Gastrocnemius medialis (tissue), 4 donors: ENCODE measurements around the gene TUT4. TPM values are rescaled to one million over a fixed set of nuclear protein-coding genes. Genes with fewer than 3 reads are reported as not detected.
"Not testable (repeated sequence)": the region's sequence is repeated elsewhere in the genome, so short reads cannot be mapped to it uniquely, and the experiment has no call there.

Experiments
- ATAC-seq, 2 donors: fragments of 150-250 bp; one replicate each; pipeline ENCODE4 v1.9.1; 2016
- DNase-seq, 2 donors: peaks; one replicate each; pipeline ENCODE4 v3.0.0-alpha.2; 2019
- H3K27ac ChIP-seq, 4 donors: fragments of 200-600 bp; sonication (generic); 1 replicate in 1 of 4; 2 replicates in 3 of 4; pipeline ENCODE4 v1.5.1; 2016 to 2018; ENCODE audit warnings: mild to moderate bottlenecking in 2 of 4, moderate library complexity in 1 of 4
- H3K27me3 ChIP-seq, 3 donors: fragments of 200-600 bp; sonication (generic) in 2 of 3; 1 replicate in 1 of 3; 2 replicates in 2 of 3; pipeline versions ENCODE4 v1.5.1 to v1.6.0; 2016 to 2019; ENCODE audit warnings: mild to moderate bottlenecking in 1 of 3, moderate library complexity in 1 of 3
- H3K36me3 ChIP-seq, 2 donors: fragments of 200-600 bp; sonication (generic) in 1 of 2; one replicate each; pipeline ENCODE4 v1.5.1; 2017 to 2018
- H3K4me1 ChIP-seq, 2 donors: fragments of 200-600 bp; sonication (generic) in 1 of 2; one replicate each; pipeline ENCODE4 v1.5.1; 2016 to 2017; ENCODE audit warnings: mild to moderate bottlenecking in 2 of 2
- H3K4me3 ChIP-seq, 4 donors: fragments of 200-600 bp; sonication (generic) in 3 of 4; 1 replicate in 1 of 4; 2 replicates in 3 of 4; pipeline ENCODE4 v1.5.1; 2016 to 2019; ENCODE audit warnings: mild to moderate bottlenecking in 2 of 4
- H3K9me3 ChIP-seq, 3 donors: fragments of 200-600 bp; sonication (generic) in 2 of 3; 1 replicate in 1 of 3; 2 replicates in 2 of 3; pipeline ENCODE4 v1.5.1; 2016 to 2019
- CTCF ChIP-seq, 5 experiments: fragments of 450-650 bp in 3 of 5; fragments of 200-600 bp in 2 of 5; sonication (generic) in 2 of 5; IDR thresholded peaks in 4 of 5; conservative IDR thresholded peaks in 1 of 5; 1 replicate in 4 of 5; 2 replicates in 1 of 5; pipeline ENCODE4 v1.5.1; 2016 to 2019; ENCODE audit warnings: antibody characterized with exemption in 5 of 5, mild to moderate bottlenecking in 3 of 5, moderate library complexity in 3 of 5
- POLR2A ChIP-seq, 2 donors: fragments of 450-650 bp; IDR thresholded peaks; one replicate each; pipeline ENCODE4 v1.6.1; 2017; ENCODE audit warnings: antibody characterized with exemption in 2 of 2, mild to moderate bottlenecking in 2 of 2, moderate library complexity in 2 of 2
- in situ Hi-C, 4 donors: fragments of 200-750 bp; cut with MboI; loops; one replicate each; pipeline versions ENCODE4 v1.15.0 to v1.8.0; 2017; ENCODE audit warnings: low sequenced_read_pairs in 4 of 4
- intact Hi-C: fragments of 100-400 bp; cut with DNase I; formaldehyde crosslinking; loops from one replicate; pipeline ENCODE4 v1.15.1; 2023; ENCODE audit warnings: low total_unique reads
- total RNA-seq, 4 donors: library from RNA; depleted of rRNA; stranded (reverse); fragments of >200 nt; gene quantifications; one replicate each; pipeline versions ENCODE4 v1.1.0 to v1.2.3, GENCODE V29; 2016

Gene TUT4
- total RNA-seq, 4 donors from 2014 or later, result 51.7 to 152 (median 67.5) TPM

DNA sequence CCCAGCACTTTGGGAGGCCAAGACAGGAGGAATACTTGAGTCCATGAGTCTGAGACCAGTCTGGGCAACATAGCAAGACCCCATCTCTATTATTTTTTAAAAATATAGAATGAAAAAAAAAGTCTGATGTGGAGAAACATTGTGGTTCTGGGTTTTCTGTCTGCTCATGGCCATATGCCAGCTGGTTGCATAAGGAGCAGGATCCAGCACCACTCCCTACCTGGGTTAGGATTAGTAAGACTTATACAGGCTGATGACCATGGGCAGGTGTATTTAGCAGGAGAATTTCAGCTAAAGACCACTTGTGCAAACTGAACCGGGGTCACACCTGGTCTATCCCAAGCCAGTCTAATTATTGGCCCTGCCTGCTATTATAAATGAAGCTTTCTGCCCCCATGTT, 32.6 kb upstream of the TUT4 start:
- H3K27me3 ChIP-seq, result no peaks in the 10 kb centered on the region
- H3K36me3 ChIP-seq, result no peaks in the 10 kb centered on the region
- H3K4me3 ChIP-seq, result no peak overlapping the region
- no peak overlapping the region for H3K27ac ChIP-seq
- TF ChIP-seq POLR2A (IDR thresholded peaks at IDR 0.05), result no peak
- no peak for TF ChIP-seq CTCF (IDR thresholded peaks at IDR 0.05 in 4 of 5, conservative IDR thresholded peaks at IDR 0.05 in 1 of 5)
- no peaks in the 10 kb centered on the region for H3K4me1 ChIP-seq
- DNase-seq (no peak), ATAC-seq (no peak)
- intact Hi-C loops (no loop called here), in situ Hi-C loops (no loop called here)
- no peaks in the 10 kb centered on the region for H3K9me3 ChIP-seq

DNA sequence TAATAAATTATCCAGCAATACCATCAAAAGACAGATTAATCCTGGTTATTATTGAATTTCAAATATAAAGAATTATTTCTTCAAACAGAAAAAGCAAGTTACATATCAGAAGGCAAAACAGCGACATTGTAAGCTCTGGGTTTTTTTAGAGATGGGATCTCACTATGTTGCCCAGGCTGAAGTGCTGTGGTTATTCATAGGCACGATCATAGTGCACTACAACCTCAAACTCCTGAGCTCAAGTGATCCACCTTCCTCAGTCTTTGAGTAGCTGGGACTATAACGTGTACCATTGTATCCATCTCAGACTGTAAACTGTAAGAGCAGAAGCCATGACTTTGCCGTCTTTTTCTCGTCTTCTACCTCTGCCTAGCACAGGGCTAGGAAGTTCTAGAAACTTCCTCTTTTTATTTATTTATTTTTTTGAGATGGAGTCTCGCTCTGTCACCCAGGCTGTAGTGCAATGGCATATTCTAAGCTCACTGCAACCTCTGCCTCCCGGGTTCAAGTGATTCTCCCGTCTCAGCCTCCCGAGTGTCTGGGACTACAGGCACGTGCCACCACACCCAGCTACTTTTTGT, 29.3 kb upstream of the TUT4 start:
- DNase-seq, result no peak
- Histone ChIP-seq H3K4me1 (no peaks in the 10 kb centered on the region), H3K36me3 (no peaks in the 10 kb centered on the region), H3K27ac (no peak overlapping the region), H3K27me3 (no peaks in the 10 kb centered on the region), H3K4me3 (no peak overlapping the region), H3K9me3 (no peaks in the 10 kb centered on the region)
- no peak for TF ChIP-seq CTCF (IDR thresholded peaks at IDR 0.05 in 4 of 5, conservative IDR thresholded peaks at IDR 0.05 in 1 of 5)
- TF ChIP-seq POLR2A (IDR thresholded peaks at IDR 0.05), result no peak
- intact Hi-C loops (no loop called here), in situ Hi-C loops (no loop called here)
- ATAC-seq, result no peak

DNA sequence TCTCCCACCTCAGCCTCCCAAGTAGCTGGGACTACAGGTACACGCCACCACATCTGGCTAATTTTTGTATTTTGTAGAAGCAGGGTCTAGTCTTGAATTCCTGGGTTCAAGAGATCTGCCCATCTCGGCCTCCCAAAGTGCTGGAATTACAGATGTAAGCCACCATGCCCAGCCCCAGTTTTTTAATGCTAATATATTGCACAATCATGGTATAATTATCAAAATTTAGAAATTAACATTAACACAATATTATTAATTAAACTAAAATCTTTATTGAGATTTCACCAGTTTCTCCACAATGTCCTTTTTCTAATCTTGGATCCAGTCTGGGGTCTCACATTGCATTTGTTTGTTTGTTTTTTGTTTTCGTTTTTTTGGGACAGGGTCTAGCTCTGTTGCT, 27.4 kb upstream of the TUT4 start:
- no peak overlapping the region for H3K27ac ChIP-seq
- in situ Hi-C loops, result no loop called here
- no peaks in the 10 kb centered on the region for H3K4me1 ChIP-seq
- H3K27me3 ChIP-seq, result no peaks in the 10 kb centered on the region
- H3K4me3 ChIP-seq, result no peak overlapping the region
- DNase-seq, result no peak
- no peaks in the 10 kb centered on the region for H3K9me3 ChIP-seq
- TF ChIP-seq CTCF (IDR thresholded peaks at IDR 0.05 in 4 of 5, conservative IDR thresholded peaks at IDR 0.05 in 1 of 5), result no peak
- no peak for TF ChIP-seq POLR2A (IDR thresholded peaks at IDR 0.05)
- H3K36me3 ChIP-seq, result no peaks in the 10 kb centered on the region
- ATAC-seq, result no peak
- intact Hi-C loops, result no loop called here

DNA sequence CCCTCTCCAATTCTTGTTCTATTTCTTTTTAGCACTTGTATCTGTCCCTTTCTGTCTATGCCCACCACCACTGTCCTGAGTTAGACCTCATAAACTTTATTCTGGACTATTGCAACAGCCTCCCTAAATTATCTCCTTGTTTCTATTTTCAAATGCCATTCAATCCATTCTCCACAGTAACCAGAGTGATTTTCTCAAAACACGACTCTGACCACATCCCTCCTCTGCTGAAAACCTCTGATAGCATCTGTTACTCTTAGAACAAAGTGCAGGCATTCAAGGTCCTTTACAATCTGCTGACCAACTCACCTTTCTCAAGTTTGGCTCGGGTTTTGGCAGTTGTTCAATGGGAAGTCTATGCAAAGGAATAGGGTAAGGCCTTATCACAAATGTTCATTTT, 26.5 kb upstream of the TUT4 start:
- intact Hi-C loops, result no loop called here
- TF ChIP-seq POLR2A (IDR thresholded peaks at IDR 0.05) (no peak), CTCF (IDR thresholded peaks at IDR 0.05 in 4 of 5, conservative IDR thresholded peaks at IDR 0.05 in 1 of 5) (no peak)
- no peak for ATAC-seq

GRCh38 chr1:52578066-52578465, 25.2 kb upstream of the TUT4 start:
- intact Hi-C loops, H3K9me3 ChIP-seq, DNase-seq, ATAC-seq, H3K36me3 ChIP-seq, in situ Hi-C loops, H3K27me3 ChIP-seq, H3K4me1 ChIP-seq, H3K27ac ChIP-seq, H3K4me3 ChIP-seq: not testable (repeated sequence)

More for the DNA sequence above, 26.5 kb upstream of the TUT4 start:
- H3K9me3 ChIP-seq, result no peaks in the 10 kb centered on the region
- H3K4me1 ChIP-seq, result no peaks in the 10 kb centered on the region
- no peaks in the 10 kb centered on the region for H3K36me3 ChIP-seq
- no peak overlapping the region for H3K4me3 ChIP-seq
- no peak for DNase-seq
- H3K27ac ChIP-seq, result no peak overlapping the region
- H3K27me3 ChIP-seq, result no peaks in the 10 kb centered on the region
- in situ Hi-C loops, result no loop called here
